ENCODE measurements around the gene LIPC. TPM values are rescaled to one million over a fixed set of nuclear protein-coding genes. Genes with fewer than 3 reads are reported as not detected.

Gene LIPC
- polyA plus RNA-seq, 1 donor (not counting 4 experiments of a cell fraction or from before 2014, with no cell fraction given), result not detected

- H3K9ac ChIP-seq (ENCODE audit: control insufficient read depth, extremely low read depth, insufficient read depth, low read length), result no peak overlapping the region
- dilution Hi-C loops (cut with MboI; ENCODE audit: extremely low pct_ligation_motif_present, low sequenced_read_pairs), result no loop called here
- no peak for DNase-seq (ENCODE audit: low read depth, low spot score)
Observed at GRCh38 chr15:58458076-58458475, 26.3 kb downstream of the LIPC start.

GRCh38 chr15:58459045-58459444 lies 27.3 kb downstream of the LIPC start:
- no peak overlapping the region for H3K4me3 ChIP-seq (ENCODE audit: control insufficient read depth in 2 of 3, extremely low read depth in 1 of 3, insufficient read depth in 2 of 3, low read depth in 1 of 3, low read length in 3 of 3)
- no peaks in the 10 kb centered on the region for H3K9me1 ChIP-seq (ENCODE audit: control insufficient read depth, extremely low read depth, insufficient read depth, low read length)
- dilution Hi-C loops (cut with MboI; ENCODE audit: extremely low pct_ligation_motif_present, low sequenced_read_pairs), result no loop called here
- H3K4me2 ChIP-seq (ENCODE audit: control insufficient read depth, extremely low read depth, insufficient read depth, low read depth, low read length), result no peak overlapping the region
- DNase-seq (ENCODE audit: low read depth, low spot score), result no peak
- no peak for FAIRE-seq
- no peak overlapping the region for H2AFZ ChIP-seq (ENCODE audit: control insufficient read depth, low read length)
- H3K27me3 ChIP-seq (ENCODE audit: control insufficient read depth, extremely low read depth, insufficient read depth, low read length), result no peaks in the 10 kb centered on the region
- H3K79me2 ChIP-seq (ENCODE audit: control insufficient read depth, insufficient read depth, low read length), result no peaks in the 10 kb centered on the region
- peaks cover 0 to 1% of the 10 kb centered on the region in 2 experiments for H3K36me3 ChIP-seq (ENCODE audit: control insufficient read depth in 2 of 2, extremely low read depth in 1 of 2, insufficient read depth in 2 of 2, low read length in 2 of 2)
- no peak overlapping the region for H3K9ac ChIP-seq (ENCODE audit: control insufficient read depth, extremely low read depth, insufficient read depth, low read length)
- H3K4me1 ChIP-seq (ENCODE audit: control insufficient read depth, extremely low read depth, insufficient read depth, low read length), result peaks cover 24% of the 10 kb centered on the region
- no peaks in the 10 kb centered on the region for H3K9me3 ChIP-seq (ENCODE audit: control insufficient read depth, low read depth, low read length)
- TF ChIP-seq EZH2 (IDR thresholded peaks at IDR 0.05; ENCODE audit: low read length), result no peak
- TF ChIP-seq, protein P1, sequence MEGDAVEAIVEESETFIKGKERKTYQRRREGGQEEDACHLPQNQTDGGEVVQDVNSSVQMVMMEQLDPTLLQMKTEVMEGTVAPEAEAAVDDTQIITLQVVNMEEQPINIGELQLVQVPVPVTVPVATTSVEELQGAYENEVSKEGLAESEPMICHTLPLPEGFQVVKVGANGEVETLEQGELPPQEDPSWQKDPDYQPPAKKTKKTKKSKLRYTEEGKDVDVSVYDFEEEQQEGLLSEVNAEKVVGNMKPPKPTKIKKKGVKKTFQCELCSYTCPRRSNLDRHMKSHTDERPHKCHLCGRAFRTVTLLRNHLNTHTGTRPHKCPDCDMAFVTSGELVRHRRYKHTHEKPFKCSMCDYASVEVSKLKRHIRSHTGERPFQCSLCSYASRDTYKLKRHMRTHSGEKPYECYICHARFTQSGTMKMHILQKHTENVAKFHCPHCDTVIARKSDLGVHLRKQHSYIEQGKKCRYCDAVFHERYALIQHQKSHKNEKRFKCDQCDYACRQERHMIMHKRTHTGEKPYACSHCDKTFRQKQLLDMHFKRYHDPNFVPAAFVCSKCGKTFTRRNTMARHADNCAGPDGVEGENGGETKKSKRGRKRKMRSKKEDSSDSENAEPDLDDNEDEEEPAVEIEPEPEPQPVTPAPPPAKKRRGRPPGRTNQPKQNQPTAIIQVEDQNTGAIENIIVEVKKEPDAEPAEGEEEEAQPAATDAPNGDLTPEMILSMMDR (optimal IDR thresholded peaks at IDR 0.05 in 1 of 3, IDR thresholded peaks at IDR 0.05 in 1 of 3, conservative IDR thresholded peaks at IDR 0.05 in 1 of 3; ENCODE audit: extremely low read depth in 1 of 3, insufficient read depth in 2 of 3, low read length in 3 of 3), result no peak
- H3K27ac ChIP-seq (ENCODE audit: control insufficient read depth, insufficient read depth, low read length), result no peak overlapping the region
- H4K20me1 ChIP-seq (ENCODE audit: control insufficient read depth, extremely low read depth, insufficient read depth, low read length), result no peaks in the 10 kb centered on the region

More at GRCh38 chr15:58458076-58458475, 26.3 kb downstream of the LIPC start:
- Histone ChIP-seq H3K4me2 (ENCODE audit: control insufficient read depth, extremely low read depth, insufficient read depth, low read depth, low read length) (peak overlapping the region; percentile 49), H2AFZ (ENCODE audit: control insufficient read depth, low read length) (no peak overlapping the region), H3K27ac (ENCODE audit: control insufficient read depth, insufficient read depth, low read length) (no peak overlapping the region), H3K4me3 (ENCODE audit: control insufficient read depth in 2 of 3, extremely low read depth in 1 of 3, insufficient read depth in 2 of 3, low read depth in 1 of 3, low read length in 3 of 3) (no peak overlapping the region), H3K9me1 (ENCODE audit: control insufficient read depth, extremely low read depth, insufficient read depth, low read length) (no peaks in the 10 kb centered on the region), H4K20me1 (ENCODE audit: control insufficient read depth, extremely low read depth, insufficient read depth, low read length) (no peaks in the 10 kb centered on the region), H3K79me2 (ENCODE audit: control insufficient read depth, insufficient read depth, low read length) (no peaks in the 10 kb centered on the region), H3K36me3 (ENCODE audit: control insufficient read depth in 2 of 2, extremely low read depth in 1 of 2, insufficient read depth in 2 of 2, low read length in 2 of 2) (peaks cover 0 to 1% of the 10 kb centered on the region in 2 experiments), H3K27me3 (ENCODE audit: control insufficient read depth, extremely low read depth, insufficient read depth, low read length) (no peaks in the 10 kb centered on the region), H3K9me3 (ENCODE audit: control insufficient read depth, low read depth, low read length) (no peaks in the 10 kb centered on the region), H3K4me1 (ENCODE audit: control insufficient read depth, extremely low read depth, insufficient read depth, low read length) (peaks cover 24% of the 10 kb centered on the region)
- no peak for FAIRE-seq
- TF ChIP-seq, protein P1 (optimal IDR thresholded peaks at IDR 0.05 in 1 of 3, IDR thresholded peaks at IDR 0.05 in 1 of 3, conservative IDR thresholded peaks at IDR 0.05 in 1 of 3; ENCODE audit: extremely low read depth in 1 of 3, insufficient read depth in 2 of 3, low read length in 3 of 3), result no peak
